Testis (tissue), 2 donors: ENCODE measurements around the gene EIF5A.

Source experiments
- CTCF ChIP-seq, 3 experiments: fragments of 450-650 bp in 2 of 3; fragments of 200-600 bp in 1 of 3; sonication (generic) in 1 of 3; IDR thresholded peaks; one replicate each; pipeline ENCODE4 v1.5.1; 2016 to 2019; ENCODE audit warnings: antibody characterized with exemption in 3 of 3, mild to moderate bottlenecking in 2 of 3, moderate library complexity in 1 of 3
- POLR2A ChIP-seq: fragments of 450-650 bp; IDR thresholded peaks from one replicate; pipeline ENCODE4 v1.6.1; 2017; ENCODE audit warnings: antibody characterized with exemption, mild to moderate bottlenecking, moderate library complexity

- TF ChIP-seq CTCF (IDR thresholded peaks at IDR 0.05), result no peak
- TF ChIP-seq POLR2A, result no peak
Measured at GRCh38 chr17:7289256-7290032, 18.0 kb upstream of the EIF5A start.
